Activated naive CD8-positive, alpha-beta T cell treated with anti-CD3 and anti-CD28 coated beads, Interleukin-2, amount 50 U/mL, for 24 hours (primary cell): Measurements from ENCODE around the gene C8G.

Source experiments
- ATAC-seq: fragments of 150-1000 bp; cut with Tn5 transposase; one replicate; pipeline ENCODE4 v1.10.0; 2021
- DNase-seq: peaks from one replicate; pipeline ENCODE4 v3.0.0; 2021
- H3K27ac Mint-ChIP-seq: one replicate; pipeline ENCODE4 v1.8.0; 2021; ENCODE audit warnings: mild to moderate bottlenecking, mixed read lengths
- H3K27me3 Mint-ChIP-seq: one replicate; pipeline ENCODE4 v1.8.0; 2021; ENCODE audit warnings: mixed read lengths
- H3K36me3 Mint-ChIP-seq: one replicate; pipeline ENCODE4 v1.8.0; 2021; ENCODE audit warnings: low read depth, mixed read lengths
- H3K4me1 Mint-ChIP-seq: one replicate; pipeline ENCODE4 v1.8.0; 2021; ENCODE audit warnings: mixed read lengths
- H3K4me3 Mint-ChIP-seq: one replicate; pipeline ENCODE4 v1.8.0; 2021; ENCODE audit warnings: mild to moderate bottlenecking, moderate library complexity, mixed read lengths
- H3K9me3 Mint-ChIP-seq: one replicate; pipeline ENCODE4 v1.8.0; 2021; ENCODE audit warnings: mixed read lengths

The C8G gene

GRCh38 chr9:136913701-136914438, 31.2 kb upstream of the C8G start:
- H3K27me3 Mint-ChIP-seq: no peaks in the 10 kb centered on the region
- DNase-seq (no peak), ATAC-seq (no peak)
- H3K27ac Mint-ChIP-seq: no peak overlapping the region
- H3K36me3 Mint-ChIP-seq: peaks cover 38% of the 10 kb centered on the region
- H3K4me1 Mint-ChIP-seq: peaks cover 2% of the 10 kb centered on the region
- no peaks in the 10 kb centered on the region for H3K9me3 Mint-ChIP-seq
- H3K4me3 Mint-ChIP-seq: no peak overlapping the region

DNA sequence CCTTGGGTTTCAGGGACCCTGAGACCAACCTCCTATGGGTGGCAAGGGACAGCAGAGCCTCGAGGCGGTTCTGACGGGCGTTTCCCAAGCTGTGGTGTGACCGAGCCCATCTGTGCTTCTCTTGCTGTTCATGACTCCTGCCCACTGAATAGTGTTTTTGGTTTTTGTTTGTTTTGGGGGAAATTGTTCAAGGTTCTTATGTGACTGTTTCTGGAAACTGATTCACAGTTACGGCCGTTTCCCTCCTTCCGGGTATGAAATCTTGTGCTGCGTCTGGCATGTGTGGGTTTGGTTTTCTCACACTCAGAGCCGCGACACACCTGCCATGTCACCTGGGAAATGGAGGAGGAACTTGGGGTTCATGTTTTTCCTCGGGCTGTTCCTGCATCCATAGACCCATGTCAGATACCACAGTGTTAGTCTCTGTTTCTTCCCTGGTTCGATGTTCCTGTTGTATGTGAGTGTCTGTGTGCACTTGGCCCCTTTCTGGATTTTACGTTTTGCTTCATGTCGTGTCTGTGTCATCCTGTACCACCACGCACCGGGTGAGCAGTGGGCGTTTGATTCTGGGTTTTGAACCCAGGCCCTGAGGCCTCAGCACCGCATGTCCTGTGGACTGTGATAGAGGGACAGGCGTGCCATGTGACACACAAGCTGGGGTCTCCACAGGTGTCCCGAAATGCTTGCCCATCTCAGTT, 29.3 kb upstream of the C8G start:
- ATAC-seq: no peak
- no peak for DNase-seq
- Mint-ChIP-seq H3K4me1 (peaks cover 2% of the 10 kb centered on the region), H3K36me3 (peaks cover 40% of the 10 kb centered on the region), H3K4me3 (no peak overlapping the region), H3K9me3 (no peaks in the 10 kb centered on the region), H3K27me3 (no peaks in the 10 kb centered on the region), H3K27ac (no peak overlapping the region)

DNA sequence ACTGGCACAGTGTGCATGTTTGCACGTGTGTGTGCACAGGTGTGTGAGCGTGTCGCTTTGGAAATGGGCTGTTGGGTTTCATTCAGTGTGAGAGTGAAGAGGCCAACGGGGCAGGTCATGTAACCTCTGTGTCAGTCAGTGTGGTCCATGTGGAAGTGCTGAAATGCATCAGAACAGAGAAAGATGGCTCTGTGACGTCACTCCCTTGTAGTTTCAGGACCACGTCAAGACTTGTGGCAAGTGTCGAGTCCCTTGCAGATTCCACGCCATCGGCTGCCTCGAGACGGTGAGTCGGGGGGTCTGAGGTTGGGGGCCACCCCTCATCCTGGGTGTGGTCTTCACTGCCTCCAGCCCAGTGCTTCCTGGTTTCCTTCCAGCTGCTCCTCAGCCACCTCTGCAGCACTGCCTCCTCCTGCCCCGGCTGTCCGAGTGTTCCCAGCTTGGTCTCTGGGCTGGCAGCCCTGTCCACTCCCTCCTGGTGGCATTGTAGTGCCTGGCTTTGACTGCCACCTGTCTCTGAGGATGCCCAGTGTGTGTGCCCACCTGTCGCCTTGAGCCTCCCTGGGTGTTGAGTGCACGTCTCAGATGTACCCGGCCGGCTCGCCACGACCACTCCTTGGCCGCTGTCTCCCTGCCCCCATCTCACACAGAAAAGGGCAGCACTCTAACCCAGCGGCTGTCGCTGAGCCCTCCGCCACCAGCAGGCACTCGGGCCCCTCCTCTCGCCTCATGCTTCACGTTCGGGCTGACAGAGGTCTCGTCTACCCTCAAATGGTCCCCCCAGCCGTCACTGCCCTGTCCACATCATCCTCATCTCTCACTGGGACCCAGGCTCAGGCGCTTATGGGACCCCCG, 28.5 kb upstream of the C8G start:
- Mint-ChIP-seq H3K4me3 (no peak overlapping the region), H3K36me3 (peaks cover 39% of the 10 kb centered on the region), H3K4me1 (peaks cover 2% of the 10 kb centered on the region), H3K27ac (no peak overlapping the region), H3K9me3 (no peaks in the 10 kb centered on the region), H3K27me3 (no peaks in the 10 kb centered on the region)
- no peak for DNase-seq
- ATAC-seq: no peak

- Mint-ChIP-seq H3K9me3 (no peaks in the 10 kb centered on the region), H3K27me3 (no peaks in the 10 kb centered on the region), H3K4me1 (peaks cover 2% of the 10 kb centered on the region), H3K4me3 (no peak overlapping the region), H3K36me3 (peaks cover 39% of the 10 kb centered on the region), H3K27ac (no peak overlapping the region)
- DNase-seq (no peak), ATAC-seq (no peak)
These were observed 27.1 kb upstream of the C8G start for GRCh38 chr9:136917902-136918301.

DNA sequence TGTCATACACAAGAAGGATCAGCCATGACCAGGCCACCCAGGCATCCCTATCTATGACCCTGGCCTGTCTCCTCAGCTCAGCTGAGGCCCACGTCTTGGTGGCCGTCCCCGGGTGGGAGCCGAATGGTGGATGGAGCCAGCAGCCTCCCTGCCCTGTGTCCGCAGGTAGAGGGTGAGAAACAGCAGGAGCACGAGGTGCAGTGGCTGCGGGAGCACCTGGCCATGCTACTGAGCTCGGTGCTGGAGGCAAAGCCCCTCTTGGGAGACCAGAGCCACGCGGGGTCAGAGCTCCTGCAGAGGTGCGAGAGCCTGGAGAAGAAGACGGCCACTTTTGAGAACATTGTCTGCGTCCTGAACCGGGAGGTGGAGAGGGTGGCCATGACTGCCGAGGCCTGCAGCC, 25.0 kb upstream of the C8G start:
- Mint-ChIP-seq H3K9me3 (no peaks in the 10 kb centered on the region), H3K36me3 (peaks cover 38% of the 10 kb centered on the region), H3K27ac (no peak overlapping the region), H3K4me3 (no peak overlapping the region), H3K4me1 (peaks cover 2% of the 10 kb centered on the region), H3K27me3 (no peaks in the 10 kb centered on the region)
- ATAC-seq (no peak), DNase-seq (no peak)

- DNase-seq (no peak), ATAC-seq (no peak)
- no peaks in the 10 kb centered on the region for H3K27me3 Mint-ChIP-seq
- H3K36me3 Mint-ChIP-seq: peaks cover 34% of the 10 kb centered on the region
- H3K4me3 Mint-ChIP-seq: no peak overlapping the region
- no peaks in the 10 kb centered on the region for H3K4me1 Mint-ChIP-seq
- no peak overlapping the region for H3K27ac Mint-ChIP-seq
- no peaks in the 10 kb centered on the region for H3K9me3 Mint-ChIP-seq
These were observed 24.3 kb upstream of the C8G start for GRCh38 chr9:136920734-136921231.

GRCh38 chr9:136921307-136921706, 23.7 kb upstream of the C8G start:
- Mint-ChIP-seq H3K4me1 (no peaks in the 10 kb centered on the region), H3K27ac (no peak overlapping the region), H3K36me3 (peaks cover 31% of the 10 kb centered on the region), H3K27me3 (no peaks in the 10 kb centered on the region), H3K4me3 (no peak overlapping the region), H3K9me3 (no peaks in the 10 kb centered on the region)
- no peak for ATAC-seq
- DNase-seq: no peak

- DNase-seq (no peak), ATAC-seq (no peak)
- Mint-ChIP-seq H3K36me3 (peaks cover 30% of the 10 kb centered on the region), H3K27me3 (no peaks in the 10 kb centered on the region), H3K4me3 (no peak overlapping the region), H3K9me3 (no peaks in the 10 kb centered on the region), H3K27ac (no peak overlapping the region), H3K4me1 (no peaks in the 10 kb centered on the region)
These were observed 23.3 kb upstream of the C8G start for GRCh38 chr9:136921718-136922117.

DNA sequence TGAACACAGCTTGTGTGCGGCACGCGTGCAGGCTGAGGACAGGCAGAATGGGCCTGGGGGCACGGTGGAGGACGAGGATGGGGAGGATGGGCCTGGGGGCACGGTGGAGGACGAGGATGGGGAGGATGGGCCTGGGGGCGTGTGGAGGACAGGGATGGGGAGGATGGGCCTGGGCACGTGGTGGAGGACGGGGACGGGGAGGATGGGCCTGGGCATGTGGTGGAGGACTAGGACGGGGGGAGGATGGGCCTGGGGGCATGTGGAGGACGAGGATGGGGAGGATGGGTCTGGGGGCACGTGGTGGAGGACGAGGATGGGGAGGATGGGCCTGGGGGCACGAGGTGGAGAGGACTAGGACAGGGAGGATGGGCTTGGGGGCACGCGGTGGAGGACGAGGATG, 22.5 kb upstream of the C8G start:
- Mint-ChIP-seq H3K4me1 (no peaks in the 10 kb centered on the region), H3K27ac (no peak overlapping the region), H3K27me3 (no peaks in the 10 kb centered on the region), H3K4me3 (no peak overlapping the region), H3K36me3 (peaks cover 24% of the 10 kb centered on the region), H3K9me3 (no peaks in the 10 kb centered on the region)
- ATAC-seq (no peak), DNase-seq (no peak)

DNA sequence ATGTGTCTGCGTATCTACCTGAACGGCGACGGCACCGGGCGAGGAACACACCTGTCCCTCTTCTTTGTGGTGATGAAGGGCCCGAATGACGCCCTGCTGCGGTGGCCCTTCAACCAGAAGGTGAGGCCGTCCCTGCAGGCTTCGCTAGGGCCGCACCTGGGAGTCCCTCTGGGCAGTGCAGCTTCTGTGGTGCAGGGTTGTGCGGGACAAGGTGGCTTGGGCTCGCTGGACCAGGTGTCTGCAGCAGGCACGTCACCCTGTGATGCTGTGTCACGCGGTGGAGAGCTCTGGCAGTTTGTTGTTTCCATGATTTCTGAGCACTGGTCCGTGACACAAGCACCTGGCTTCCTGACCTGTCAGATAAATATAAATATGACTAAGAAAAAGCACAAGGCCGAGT, 21.2 kb upstream of the C8G start:
- no peaks in the 10 kb centered on the region for H3K27me3 Mint-ChIP-seq
- H3K4me1 Mint-ChIP-seq: no peaks in the 10 kb centered on the region
- no peak for ATAC-seq
- no peak overlapping the region for H3K27ac Mint-ChIP-seq
- no peaks in the 10 kb centered on the region for H3K9me3 Mint-ChIP-seq
- no peak for DNase-seq
- H3K36me3 Mint-ChIP-seq: peaks cover 24% of the 10 kb centered on the region
- H3K4me3 Mint-ChIP-seq: no peak overlapping the region

DNA sequence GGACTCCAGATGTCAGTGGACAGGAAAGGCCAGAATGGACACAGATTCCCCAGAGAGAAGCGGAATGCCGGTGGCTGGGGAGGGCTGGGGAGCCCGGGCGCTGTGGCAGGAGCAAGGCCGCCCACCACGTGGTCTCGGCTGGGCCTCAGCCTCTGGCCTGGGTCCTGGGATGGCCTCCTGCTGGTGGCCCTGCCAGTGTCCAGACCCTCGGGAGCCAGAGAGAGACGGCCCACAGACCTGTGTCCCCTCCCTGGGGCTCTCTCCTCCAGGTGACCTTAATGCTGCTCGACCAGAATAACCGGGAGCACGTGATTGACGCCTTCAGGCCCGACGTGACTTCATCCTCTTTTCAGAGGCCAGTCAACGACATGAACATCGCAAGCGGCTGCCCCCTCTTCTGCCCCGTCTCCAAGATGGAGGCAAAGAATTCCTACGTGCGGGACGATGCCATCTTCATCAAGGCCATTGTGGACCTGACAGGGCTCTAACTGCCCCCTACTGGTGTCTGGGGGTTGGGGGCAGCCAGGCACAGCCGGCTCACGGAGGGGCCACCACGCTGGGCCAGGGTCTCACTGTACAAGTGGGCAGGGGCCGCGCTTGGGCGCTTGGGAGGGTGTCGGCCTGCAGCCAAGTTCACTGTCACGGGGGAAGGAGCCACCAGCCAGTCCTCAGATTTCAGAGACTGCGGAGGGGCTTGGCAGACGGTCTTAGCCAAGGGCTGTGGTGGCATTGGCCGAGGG, 19.5 kb upstream of the C8G start:
- Mint-ChIP-seq H3K4me3 (no peak overlapping the region), H3K27ac (no peak overlapping the region), H3K27me3 (no peaks in the 10 kb centered on the region), H3K4me1 (no peaks in the 10 kb centered on the region), H3K36me3 (peaks cover 19% of the 10 kb centered on the region), H3K9me3 (no peaks in the 10 kb centered on the region)
- DNase-seq (no peak), ATAC-seq (no peak)

GRCh38 chr9:136926154-136926704, 18.8 kb upstream of the C8G start:
- no peaks in the 10 kb centered on the region for H3K9me3 Mint-ChIP-seq
- peaks cover 18% of the 10 kb centered on the region for H3K36me3 Mint-ChIP-seq

GRCh38 chr9:136926749-136927148, 18.3 kb upstream of the C8G start:
- no peak for ATAC-seq
- peaks cover 4% of the 10 kb centered on the region for H3K4me1 Mint-ChIP-seq
- no peak overlapping the region for H3K4me3 Mint-ChIP-seq
- DNase-seq: no peak
- peaks cover 23% of the 10 kb centered on the region for H3K36me3 Mint-ChIP-seq
- no peak overlapping the region for H3K27ac Mint-ChIP-seq
- no peaks in the 10 kb centered on the region for H3K27me3 Mint-ChIP-seq
- no peaks in the 10 kb centered on the region for H3K9me3 Mint-ChIP-seq

More at GRCh38 chr9:136926154-136926704, 18.8 kb upstream of the C8G start:
- Mint-ChIP-seq H3K4me3 (no peak overlapping the region), H3K27me3 (no peaks in the 10 kb centered on the region), H3K4me1 (peaks cover 2% of the 10 kb centered on the region), H3K27ac (no peak overlapping the region)
- ATAC-seq (no peak), DNase-seq (no peak)
